Neural progenitor cell (in vitro differentiated cells): Measurements from ENCODE around the gene MED13L.

Source experiments
- CTCF ChIP-seq: fragments of 200-600 bp; sonication (generic); IDR thresholded peaks from 2 replicates; pipeline ENCODE4 v1.5.1; 2017; ENCODE audit warnings: antibody characterized with exemption, mild to moderate bottlenecking
- EZH2 ChIP-seq: fragments of 200-600 bp; sonication (generic); IDR thresholded peaks from 2 replicates; pipeline ENCODE4 v1.6.1; 2017; ENCODE audit warnings: antibody characterized with exemption, mild to moderate bottlenecking, moderate library complexity

DNA sequence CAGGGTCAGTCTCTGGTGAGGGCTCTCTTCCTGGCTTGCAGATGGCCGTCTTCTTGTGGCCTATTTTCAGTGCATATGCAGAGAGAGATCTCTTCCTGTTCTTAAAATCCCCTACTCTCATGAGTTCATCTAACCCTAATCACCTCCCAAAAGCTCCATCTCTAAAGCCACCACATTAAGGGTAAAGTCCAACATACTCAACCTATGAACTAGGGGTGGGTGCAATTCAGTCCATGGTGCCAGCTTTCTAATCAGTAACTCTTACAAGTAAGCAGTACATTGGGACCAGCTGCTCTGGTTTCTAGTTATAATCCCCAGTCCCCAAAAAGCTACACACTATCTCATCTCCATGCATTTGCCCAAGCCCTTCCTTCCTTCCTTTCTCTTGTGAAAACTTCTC is 365.1 kb downstream of the MED13L start:
- no peak for TF ChIP-seq CTCF
- no peak for TF ChIP-seq EZH2
